Measurements from ENCODE around the gene WRAP73.

The WRAP73 gene

GRCh38 chr1:3586986-3587759 is 62.7 kb downstream of the WRAP73 start:
- TF ChIP-seq CTCF (IDR thresholded peaks at IDR 0.05): no peak

GRCh38 chr1:3585940-3586568 is 63.8 kb downstream of the WRAP73 start:
- no peak for TF ChIP-seq CTCF (IDR thresholded peaks at IDR 0.05)

- TF ChIP-seq CTCF (IDR thresholded peaks at IDR 0.05): no peak
These were observed 65.0 kb downstream of the WRAP73 start for GRCh38 chr1:3584915-3585314.

- no peak for TF ChIP-seq CTCF (IDR thresholded peaks at IDR 0.05)
These were observed 68.4 kb downstream of the WRAP73 start for GRCh38 chr1:3581296-3582036.
